Measurements from ENCODE around the gene NUP214.
"Not testable (repeated sequence)": the region's sequence is repeated elsewhere in the genome, so short reads cannot be mapped to it uniquely, and the experiment has no call there.

NUP214 gene

GRCh38 chr9:131260751-131261452 is 135.5 kb downstream of the NUP214 start:
- no peak for DNase-seq (ENCODE audit: low read depth)
- no peak for TF ChIP-seq CTCF (conservative IDR thresholded peaks at IDR 0.05; ENCODE audit: low read length)
- H3K4me3 ChIP-seq (ENCODE audit: low read length) = no peak overlapping the region

GRCh38 chr9:131262327-131263032 is 137.1 kb downstream of the NUP214 start:
- DNase-seq (ENCODE audit: low read depth) = no peak
- no peak for TF ChIP-seq CTCF (conservative IDR thresholded peaks at IDR 0.05; ENCODE audit: low read length)
- H3K4me3 ChIP-seq (ENCODE audit: low read length) = no peak overlapping the region

GRCh38 chr9:131263033-131263343 is 137.6 kb downstream of the NUP214 start:
- H3K4me3 ChIP-seq (ENCODE audit: low read length); DNase-seq (ENCODE audit: low read depth): not testable (repeated sequence)

GRCh38 chr9:131263701-131264100 is 138.3 kb downstream of the NUP214 start:
- no peak for DNase-seq (ENCODE audit: low read depth)
- H3K4me3 ChIP-seq (ENCODE audit: low read length) = no peak overlapping the region
- TF ChIP-seq CTCF (conservative IDR thresholded peaks at IDR 0.05; ENCODE audit: low read length) = no peak

- no peak overlapping the region for H3K4me3 ChIP-seq (ENCODE audit: low read length)
- DNase-seq (ENCODE audit: low read depth) = no peak
- TF ChIP-seq CTCF (conservative IDR thresholded peaks at IDR 0.05; ENCODE audit: low read length) = no peak
These were observed 138.8 kb downstream of the NUP214 start for GRCh38 chr9:131264231-131264630.

GRCh38 chr9:131266266-131267229 is 141.2 kb downstream of the NUP214 start:
- DNase-seq (ENCODE audit: low read depth) = no peak
- TF ChIP-seq CTCF (conservative IDR thresholded peaks at IDR 0.05; ENCODE audit: low read length) = no peak
- no peak overlapping the region for H3K4me3 ChIP-seq (ENCODE audit: low read length)

- DNase-seq (ENCODE audit: low read depth) = no peak
- H3K4me3 ChIP-seq (ENCODE audit: low read length) = no peak overlapping the region
- TF ChIP-seq CTCF (conservative IDR thresholded peaks at IDR 0.05; ENCODE audit: low read length) = no peak
These were observed 145.0 kb downstream of the NUP214 start for GRCh38 chr9:131270171-131271015.

- not testable (repeated sequence) for H3K4me3 ChIP-seq (ENCODE audit: low read length)
These were observed 145.6 kb downstream of the NUP214 start for GRCh38 chr9:131271016-131271273.

More at GRCh38 chr9:131271016-131271273, 145.6 kb downstream of the NUP214 start:
- DNase-seq (ENCODE audit: low read depth) = not testable (repeated sequence)

Measured in AG10803 (cell line).